ENCODE measurements around the gene SUMO4.

- TF ChIP-seq SIN3A (conservative IDR thresholded peaks at IDR 0.05 in 1 of 2, IDR thresholded peaks at IDR 0.05 in 1 of 2; ENCODE audit: low read depth in 1 of 2, low read length in 2 of 2) (no peak), POLR2A (IDR thresholded peaks at IDR 0.05; ENCODE audit: control extremely low read depth in 1 of 2, low read depth in 2 of 2, low read length in 2 of 2) (no peak), EZH2 (IDR thresholded peaks at IDR 0.05; ENCODE audit: low read depth, low read length, severe bottlenecking) (no peak), NRF1 (IDR thresholded peaks at IDR 0.05; ENCODE audit: low read depth, low read length) (no peak), TBP (IDR thresholded peaks at IDR 0.05; ENCODE audit: low read depth, low read length) (no peak), CEBPB (IDR thresholded peaks at IDR 0.05; ENCODE audit: low read depth, low read length) (no peak), RAD21 (IDR thresholded peaks at IDR 0.05 in 1 of 2, conservative IDR thresholded peaks at IDR 0.05 in 1 of 2; ENCODE audit: low read depth in 2 of 2, low read length in 2 of 2) (no peak), KDM1A (IDR thresholded peaks at IDR 0.05; ENCODE audit: borderline replicate concordance, low read length) (no peak), EP300 (IDR thresholded peaks at IDR 0.05; ENCODE audit: borderline replicate concordance in 1 of 2, low read depth in 2 of 2, low read length in 2 of 2) (no peak)
- TF ChIP-seq, protein P1, sequence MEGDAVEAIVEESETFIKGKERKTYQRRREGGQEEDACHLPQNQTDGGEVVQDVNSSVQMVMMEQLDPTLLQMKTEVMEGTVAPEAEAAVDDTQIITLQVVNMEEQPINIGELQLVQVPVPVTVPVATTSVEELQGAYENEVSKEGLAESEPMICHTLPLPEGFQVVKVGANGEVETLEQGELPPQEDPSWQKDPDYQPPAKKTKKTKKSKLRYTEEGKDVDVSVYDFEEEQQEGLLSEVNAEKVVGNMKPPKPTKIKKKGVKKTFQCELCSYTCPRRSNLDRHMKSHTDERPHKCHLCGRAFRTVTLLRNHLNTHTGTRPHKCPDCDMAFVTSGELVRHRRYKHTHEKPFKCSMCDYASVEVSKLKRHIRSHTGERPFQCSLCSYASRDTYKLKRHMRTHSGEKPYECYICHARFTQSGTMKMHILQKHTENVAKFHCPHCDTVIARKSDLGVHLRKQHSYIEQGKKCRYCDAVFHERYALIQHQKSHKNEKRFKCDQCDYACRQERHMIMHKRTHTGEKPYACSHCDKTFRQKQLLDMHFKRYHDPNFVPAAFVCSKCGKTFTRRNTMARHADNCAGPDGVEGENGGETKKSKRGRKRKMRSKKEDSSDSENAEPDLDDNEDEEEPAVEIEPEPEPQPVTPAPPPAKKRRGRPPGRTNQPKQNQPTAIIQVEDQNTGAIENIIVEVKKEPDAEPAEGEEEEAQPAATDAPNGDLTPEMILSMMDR (IDR thresholded peaks at IDR 0.05; ENCODE audit: control extremely low read depth in 1 of 3, insufficient read depth in 1 of 3, low read depth in 1 of 3, low read length in 3 of 3), result no peak
These were observed 2.7 kb upstream of the SUMO4 start for GRCh38 chr6:149397384-149397783.

Data from H1 (cell line).